LNCAP (cell line): ENCODE measurements around the gene CLTA.
A peak's percentile ranks its signal among the peaks of the same experiment; 100 is the strongest.

Experiments
- CTCF ChIP-seq: fragments of 450-650 bp; IDR thresholded peaks from 2 replicates; pipeline ENCODE4 v1.5.1; 2017; ENCODE audit warnings: mild to moderate bottlenecking

CLTA gene

GRCh38 chr9:36162211-36162738 is 28.4 kb upstream of the CLTA start:
- TF ChIP-seq CTCF: no peak

- no peak for TF ChIP-seq CTCF
These were observed 27.5 kb upstream of the CLTA start for GRCh38 chr9:36163049-36163785.

DNA sequence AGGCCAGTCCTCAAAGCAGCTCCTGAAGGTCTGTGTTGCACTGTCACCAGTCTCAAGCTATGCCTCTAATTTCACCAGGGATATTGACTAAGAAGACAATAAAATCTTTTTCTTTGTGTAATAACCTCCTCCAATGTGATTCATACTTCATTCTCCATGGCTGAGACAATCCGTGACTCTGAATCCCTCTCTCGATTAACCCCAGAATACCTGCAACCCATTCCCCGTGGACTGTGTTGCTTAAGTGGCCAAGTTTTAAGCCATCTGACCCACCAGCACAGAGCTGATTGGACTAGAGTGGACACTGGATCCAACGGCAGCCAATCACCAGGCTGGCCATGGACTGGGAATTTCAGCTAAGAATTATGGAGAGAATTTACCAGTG is 26.9 kb upstream of the CLTA start:
- TF ChIP-seq CTCF: no peak

DNA sequence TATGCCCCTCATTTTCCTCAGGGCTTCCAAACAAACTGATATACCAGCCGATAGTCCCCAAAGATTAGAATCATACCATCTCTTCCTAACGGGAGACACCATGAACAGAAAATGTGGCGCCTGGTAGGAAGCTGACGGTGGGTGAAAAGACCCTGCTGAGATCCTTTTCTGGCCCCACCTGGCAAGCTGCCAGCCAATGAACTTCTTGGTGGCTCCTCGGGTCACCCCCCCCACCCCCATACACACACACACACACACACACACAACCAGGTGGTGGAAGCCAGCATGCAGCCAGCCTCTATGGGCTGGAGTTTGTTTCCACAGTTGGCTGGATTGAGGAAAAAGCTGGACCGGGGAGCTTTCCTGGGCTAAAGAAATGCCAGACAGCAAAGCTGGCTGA is 26.3 kb upstream of the CLTA start:
- TF ChIP-seq CTCF: no peak

- TF ChIP-seq CTCF: no peak
These were observed 25.7 kb upstream of the CLTA start for GRCh38 chr9:36164989-36165388.

DNA sequence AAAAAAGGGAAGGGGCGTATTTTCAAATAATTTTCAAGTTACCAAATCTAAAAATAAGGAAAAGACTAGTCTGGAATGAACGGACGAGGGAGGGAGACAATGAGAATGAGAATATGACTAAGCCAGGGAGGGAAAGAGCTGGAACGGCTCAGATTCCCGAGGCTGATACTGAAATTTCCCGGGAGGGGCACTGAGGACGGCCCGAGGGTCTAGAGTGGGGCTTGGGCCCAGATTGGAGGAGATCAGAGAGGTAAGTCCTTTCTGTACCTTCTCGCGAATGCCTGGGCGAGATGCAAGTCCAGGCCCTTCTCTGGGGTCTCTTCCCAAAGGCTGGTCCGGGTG is 24.9 kb upstream of the CLTA start:
- no peak for TF ChIP-seq CTCF

GRCh38 chr9:36166168-36166927 is 24.4 kb upstream of the CLTA start:
- peak; percentile 93 for TF ChIP-seq CTCF
